Neural progenitor cell (in vitro differentiated cells): Measurements from ENCODE around the gene POP4. TPM values are rescaled to one million over a fixed set of nuclear protein-coding genes. Genes with fewer than 3 reads are reported as not detected.

Source experiments
- DNase-seq: peaks from one replicate; pipeline ENCODE4 v3.0.0-alpha.2; 2016; ENCODE audit warnings: low spot score
- H2AFZ ChIP-seq: fragments of 200-600 bp; sonication (generic); replicated peaks from 2 replicates; pipeline ENCODE4 v1.6.1; 2016; ENCODE audit warnings: antibody characterized with exemption
- H3F3A ChIP-seq: fragments of 200-600 bp; sonication (generic); 2 replicates; pipeline ENCODE4 v1.6.1; 2016; ENCODE audit warnings: antibody characterized with exemption, low read depth
- H3K27ac ChIP-seq: fragments of 200-600 bp; sonication (generic); 2 replicates; pipeline ENCODE4 v1.5.1; 2016; ENCODE audit warnings: mild to moderate bottlenecking
- H3K27me3 ChIP-seq: fragments of 200-600 bp; sonication (generic); 2 replicates; pipeline ENCODE4 v1.6.1; 2016; ENCODE audit warnings: mild to moderate bottlenecking, moderate library complexity
- H3K36me3 ChIP-seq: fragments of 200-600 bp; sonication (generic); 2 replicates; pipeline ENCODE4 v1.5.1; 2016
- H3K4me1 ChIP-seq: fragments of 200-600 bp; sonication (generic); 2 replicates; pipeline ENCODE4 v1.6.1; 2016; ENCODE audit warnings: mixed run types
- H3K4me2 ChIP-seq: fragments of 200-600 bp; sonication (generic); 2 replicates; pipeline ENCODE4 v1.6.1; 2016
- H3K4me3 ChIP-seq: fragments of 200-600 bp; sonication (generic); 2 replicates; pipeline ENCODE4 v1.5.1; 2016
- H3K79me2 ChIP-seq: fragments of 200-600 bp; sonication (generic); 2 replicates; pipeline ENCODE4 v1.6.1; 2016; ENCODE audit warnings: low read depth
- H3K9ac ChIP-seq: fragments of 200-600 bp; sonication (generic); 2 replicates; pipeline ENCODE4 v1.6.1; 2016
- H3K9me3 ChIP-seq: fragments of 200-600 bp; sonication (generic); 2 replicates; pipeline ENCODE4 v1.5.1; 2016; ENCODE audit warnings: low read depth
- H4K20me1 ChIP-seq: fragments of 200-600 bp; sonication (generic); 2 replicates; pipeline ENCODE4 v1.6.1; 2016; ENCODE audit warnings: low read depth
- H3K27ac Mint-ChIP-seq: 3 replicates; pipeline ENCODE4 v1.8.0; 2021; ENCODE audit warnings: mixed read lengths
- H3K27me3 Mint-ChIP-seq: 2 replicates; pipeline ENCODE4 v1.8.0; 2022; ENCODE audit warnings: low read depth, mild to moderate bottlenecking, inconsistent platforms, moderate library complexity, mixed read lengths; ENCODE audit not compliant: insufficient read depth
- H3K36me3 Mint-ChIP-seq: 3 replicates; pipeline ENCODE4 v1.8.0; 2021; ENCODE audit warnings: mixed read lengths
- H3K4me1 Mint-ChIP-seq: 3 replicates; pipeline ENCODE4 v1.8.0; 2021; ENCODE audit warnings: mixed read lengths
- H3K4me3 Mint-ChIP-seq: 3 replicates; pipeline ENCODE4 v1.8.0; 2021; ENCODE audit warnings: mild to moderate bottlenecking, moderate library complexity, mixed read lengths
- H3K9me3 Mint-ChIP-seq: 3 replicates; pipeline ENCODE4 v1.8.0; 2020; ENCODE audit warnings: mixed read lengths
- CTCF ChIP-seq: fragments of 200-600 bp; sonication (generic); IDR thresholded peaks from 2 replicates; pipeline ENCODE4 v1.5.1; 2017; ENCODE audit warnings: antibody characterized with exemption, mild to moderate bottlenecking
- EZH2 ChIP-seq: fragments of 200-600 bp; sonication (generic); IDR thresholded peaks from 2 replicates; pipeline ENCODE4 v1.6.1; 2017; ENCODE audit warnings: antibody characterized with exemption, mild to moderate bottlenecking, moderate library complexity
- EZH2phosphoT487 ChIP-seq: fragments of 200-600 bp; sonication (generic); IDR thresholded peaks from 2 replicates; pipeline ENCODE4 v1.6.1; 2017; ENCODE audit warnings: antibody characterized with exemption
- total RNA-seq: library from RNA; depleted of rRNA; stranded (reverse); fragments of >200 nt; gene quantifications from 2 replicates; pipeline ENCODE4 v1.2.3, GENCODE V29; 2015; ENCODE audit warnings: low replicate concordance

Gene POP4
- total RNA-seq, 1 donor from 2014 or later: 77.8 TPM

- no peaks in the 10 kb centered on the region for H3K36me3 ChIP-seq
- TF ChIP-seq EZH2: no peak
- TF ChIP-seq CTCF: no peak
- TF ChIP-seq EZH2phosphoT487: no peak
- H3K4me3 Mint-ChIP-seq: no peak overlapping the region
- H3K9me3 ChIP-seq: no peaks in the 10 kb centered on the region
- H4K20me1 ChIP-seq: no peaks in the 10 kb centered on the region
- no peaks in the 10 kb centered on the region for H3K4me1 ChIP-seq
- no peak overlapping the region for H3K27ac ChIP-seq
- H3K4me3 ChIP-seq: no peak overlapping the region
- H3F3A ChIP-seq: no peaks in the 10 kb centered on the region
- DNase-seq: no peak
- H3K4me2 ChIP-seq: no peak overlapping the region
- peaks cover 6% of the 10 kb centered on the region for H3K36me3 Mint-ChIP-seq
- no peak overlapping the region for H3K9ac ChIP-seq
- peaks cover 9% of the 10 kb centered on the region for H3K27me3 Mint-ChIP-seq
- H3K79me2 ChIP-seq: no peaks in the 10 kb centered on the region
- no peaks in the 10 kb centered on the region for H3K9me3 Mint-ChIP-seq
- peaks cover 13% of the 10 kb centered on the region for H3K4me1 Mint-ChIP-seq
- H2AFZ ChIP-seq: no peak overlapping the region
- H3K27ac Mint-ChIP-seq: no peak overlapping the region
- no peaks in the 10 kb centered on the region for H3K27me3 ChIP-seq
These were observed 12.8 kb downstream of the POP4 start for GRCh38 chr19:29618871-29619270.

- no peak overlapping the region for H3K4me2 ChIP-seq
- peak overlapping the region; percentile 14 for H3K27ac Mint-ChIP-seq
- H3K4me3 Mint-ChIP-seq: no peak overlapping the region
These were observed 14.9 kb downstream of the POP4 start for GRCh38 chr19:29620931-29621351.

GRCh38 chr19:29622166-29623070 lies 16.3 kb downstream of the POP4 start:
- peak; percentile 70 for DNase-seq
- H2AFZ ChIP-seq: no peak overlapping the region
- no peaks in the 10 kb centered on the region for H3K36me3 ChIP-seq
- no peak overlapping the region for H3K27ac Mint-ChIP-seq
- no peaks in the 10 kb centered on the region for H3K27me3 ChIP-seq
- peaks cover 7% of the 10 kb centered on the region for H3K4me1 ChIP-seq
- H3K27ac ChIP-seq: no peak overlapping the region
- TF ChIP-seq EZH2phosphoT487: no peak
- no peak for TF ChIP-seq CTCF
- no peak for TF ChIP-seq EZH2
- no peaks in the 10 kb centered on the region for H3K9me3 ChIP-seq
- H3K36me3 Mint-ChIP-seq: no peaks in the 10 kb centered on the region
- H3K79me2 ChIP-seq: no peaks in the 10 kb centered on the region
- no peaks in the 10 kb centered on the region for H3K9me3 Mint-ChIP-seq
- no peak overlapping the region for H3K4me3 ChIP-seq
- H3F3A ChIP-seq: peaks cover 21% of the 10 kb centered on the region
- H3K4me3 Mint-ChIP-seq: no peak overlapping the region
- H3K4me1 Mint-ChIP-seq: peaks cover 27% of the 10 kb centered on the region
- H4K20me1 ChIP-seq: no peaks in the 10 kb centered on the region
- H3K27me3 Mint-ChIP-seq: peaks cover 13% of the 10 kb centered on the region
- H3K4me2 ChIP-seq: no peak overlapping the region
- H3K9ac ChIP-seq: no peak overlapping the region

More at GRCh38 chr19:29620931-29621351, 14.9 kb downstream of the POP4 start:
- no peak overlapping the region for H2AFZ ChIP-seq
- no peak for TF ChIP-seq EZH2phosphoT487
- no peak for TF ChIP-seq EZH2
- no peak for TF ChIP-seq CTCF
- H3K79me2 ChIP-seq: no peaks in the 10 kb centered on the region
- H4K20me1 ChIP-seq: no peaks in the 10 kb centered on the region
- H3K4me1 ChIP-seq: peaks cover 7% of the 10 kb centered on the region
- no peak for DNase-seq
- Mint-ChIP-seq H3K4me1 (peaks cover 25% of the 10 kb centered on the region), H3K9me3 (no peaks in the 10 kb centered on the region), H3K27me3 (peaks cover 13% of the 10 kb centered on the region), H3K36me3 (peaks cover 3% of the 10 kb centered on the region)
- H3K4me3 ChIP-seq: no peak overlapping the region
- no peak overlapping the region for H3K9ac ChIP-seq
- H3K9me3 ChIP-seq: no peaks in the 10 kb centered on the region
- H3K27ac ChIP-seq: no peak overlapping the region
- H3F3A ChIP-seq: peaks cover 12% of the 10 kb centered on the region
- H3K27me3 ChIP-seq: no peaks in the 10 kb centered on the region
- no peaks in the 10 kb centered on the region for H3K36me3 ChIP-seq
